IMR-90 (cell line): ENCODE data around the gene AUNIP. TPM values are rescaled to one million over a fixed set of nuclear protein-coding genes. Genes with fewer than 3 reads are reported as not detected.
A peak's percentile ranks its signal among the peaks of the same experiment; 100 is the strongest.

Experiments used
- ATAC-seq: fragments of 200-7000 bp; cut with Tn5 transposase; 2 replicates; pipeline ENCODE4 v1.9.1; 2020; ENCODE audit warnings: low read depth, mild to moderate bottlenecking, moderate library complexity
- BruUV-seq: library from RNA; stranded (reverse); fragments of 400-500 nt; replicated peaks from 2 replicates; lab custom pipeline; 2021; lab: Mats Ljungman, UMichigan
- CTCF ChIA-PET: fragments of 300-600 bp; formaldehyde crosslinking; extraction: SDS; loops from one replicate; lab custom pipeline; 2021; ENCODE audit warnings: antibody characterized with exemption; lab: Yijun Ruan, JAX
- POLR2A ChIA-PET: fragments of 300-600 bp; sonication (Branson Sonifier 250); formaldehyde crosslinking; loops from one replicate; lab custom pipeline; 2022; ENCODE audit warnings: antibody characterized with exemption; ENCODE audit not compliant: unreplicated experiment; lab: Charles Lee
- DNase-seq: peaks from one replicate; pipeline ENCODE4 v3.0.0; 2013
- H2AFZ ChIP-seq: replicated peaks from 2 replicates; pipeline ENCODE3; 2013; ENCODE audit warnings: low read length, mild to moderate bottlenecking; ENCODE audit not compliant: poor library complexity
- H2AK5ac ChIP-seq: 2 replicates; pipeline ENCODE4 v1.6.1; 2013; ENCODE audit warnings: low read depth, low read length, inconsistent platforms
- H2AK9ac ChIP-seq: replicated peaks from 2 replicates; pipeline ENCODE3; 2013; ENCODE audit warnings: mild to moderate bottlenecking, low read depth, low read length, moderate library complexity; ENCODE audit not compliant: poor library complexity
- H2BK120ac ChIP-seq: 2 replicates; pipeline ENCODE4 v1.6.1; 2013; ENCODE audit warnings: low read depth, low read length, inconsistent platforms
- H2BK15ac ChIP-seq: 3 replicates; pipeline ENCODE4 v1.6.1; 2013; ENCODE audit warnings: low read depth, low read length, inconsistent platforms
- H2BK20ac ChIP-seq: 2 replicates; pipeline ENCODE4 v1.6.1; 2013; ENCODE audit warnings: low read depth, mild to moderate bottlenecking, inconsistent platforms, low read length, moderate library complexity
- H2BK5ac ChIP-seq: 2 replicates; pipeline ENCODE4 v1.6.1; 2013; ENCODE audit warnings: mild to moderate bottlenecking, low read depth, low read length, inconsistent platforms; ENCODE audit not compliant: poor library complexity, severe bottlenecking
- H3K14ac ChIP-seq: replicated peaks from 2 replicates; pipeline ENCODE4 v1.6.1; 2013; ENCODE audit warnings: low read depth, low read length, inconsistent platforms
- H3K18ac ChIP-seq: 2 replicates; pipeline ENCODE4 v1.6.1; 2013; ENCODE audit warnings: low read depth, low read length, control low read depth
- H3K23ac ChIP-seq: 2 replicates; pipeline ENCODE4 v1.6.1; 2013; ENCODE audit warnings: low read depth, low read length, inconsistent platforms
- H3K27ac ChIP-seq: 2 replicates; pipeline ENCODE4 v1.5.1; 2013; ENCODE audit warnings: mild to moderate bottlenecking, control low read depth, low read length; ENCODE audit not compliant: insufficient read depth
- H3K27me3 ChIP-seq: 2 replicates; pipeline ENCODE4 v1.6.1; 2013; ENCODE audit warnings: low read length; ENCODE audit not compliant: control insufficient read depth, insufficient read depth
- H3K36me3 ChIP-seq: 2 replicates; pipeline ENCODE4 v1.6.1; 2013; ENCODE audit warnings: low read length, mixed read lengths; ENCODE audit not compliant: control insufficient read depth, insufficient read depth
- H3K4ac ChIP-seq: 2 replicates; pipeline ENCODE4 v1.6.1; 2013; ENCODE audit warnings: low read depth, low read length, inconsistent platforms
- H3K4me1 ChIP-seq: 2 replicates; pipeline ENCODE4 v1.6.1; 2013; ENCODE audit warnings: low read length, mixed read lengths; ENCODE audit not compliant: control insufficient read depth, insufficient read depth
- H3K4me2 ChIP-seq: 2 replicates; pipeline ENCODE4 v1.6.1; 2013; ENCODE audit warnings: low read depth, mild to moderate bottlenecking, control low read depth, low read length, moderate library complexity
- H3K4me3 ChIP-seq: 2 replicates; pipeline ENCODE4 v1.5.1; 2013; ENCODE audit warnings: low read depth, mild to moderate bottlenecking, control low read depth, low read length, moderate library complexity; ENCODE audit not compliant: insufficient read depth
- H3K56ac ChIP-seq: 2 replicates; pipeline ENCODE4 v1.6.1; 2013; ENCODE audit warnings: low read length, inconsistent platforms; ENCODE audit not compliant: insufficient read depth; ENCODE audit errors: extremely low read depth
- H3K79me1 ChIP-seq, 2 experiments: 2 replicates each; pipeline ENCODE4 v1.6.1; 2013; ENCODE audit warnings: low read length in 2 of 2, inconsistent platforms in 1 of 2, low read depth in 1 of 2
- H3K9ac ChIP-seq: 2 replicates; pipeline ENCODE4 v1.6.1; 2013; ENCODE audit warnings: low read depth, low read length, control low read depth
- H3K9me1 ChIP-seq: 2 replicates; pipeline ENCODE4 v1.6.1; 2013; ENCODE audit warnings: low read length, inconsistent platforms; ENCODE audit not compliant: insufficient read depth
- H3K9me3 ChIP-seq: 2 replicates; pipeline ENCODE4 v1.6.1; 2013; ENCODE audit warnings: low read length; ENCODE audit not compliant: control insufficient read depth, insufficient read depth
- H4K20me1 ChIP-seq: 2 replicates; pipeline ENCODE4 v1.6.1; 2013; ENCODE audit warnings: low read length, inconsistent platforms; ENCODE audit not compliant: insufficient read depth
- H4K5ac ChIP-seq: 2 replicates; pipeline ENCODE4 v1.6.1; 2013; ENCODE audit warnings: mild to moderate bottlenecking, low read depth, low read length, control low read depth
- H4K8ac ChIP-seq, 2 experiments: 2 replicates each; pipeline ENCODE4 v1.6.1; 2013; ENCODE audit warnings: low read depth in 2 of 2, low read length in 2 of 2, control low read depth in 1 of 2, inconsistent platforms in 1 of 2
- H4K91ac ChIP-seq: 2 replicates; pipeline ENCODE4 v1.6.1; 2013; ENCODE audit warnings: low read depth, low read length, inconsistent platforms; ENCODE audit not compliant: insufficient read depth
- BHLHE40 ChIP-seq: fragments of 150-350 bp; IDR thresholded peaks from 2 replicates; pipeline ENCODE4 v1.6.1; 2016; ENCODE audit warnings: mild to moderate bottlenecking, low read depth, low read length
- CHD1 ChIP-seq: IDR thresholded peaks from 2 replicates; pipeline ENCODE4 v1.6.1; 2012; ENCODE audit warnings: low read depth, low read length, improper control_type of control experiment
- MAZ ChIP-seq: IDR thresholded peaks from 2 replicates; pipeline ENCODE4 v1.6.1; 2012; ENCODE audit warnings: low read depth, mild to moderate bottlenecking, low read length, improper control_type of control experiment, moderate library complexity, borderline replicate concordance
- WGBS, 2 experiments: methylation state at CpG; one replicate each; pipeline versions ENCODE4 v1.1.5 to v1.1.7; 2013; ENCODE audit warnings: missing lambda C conversion rate in 2 of 2; ENCODE audit not compliant: insufficient read length in 1 of 2; ENCODE audit errors: extremely low coverage in 2 of 2; 5-methylcytosine and 5-hydroxymethylcytosine counted together
- dilution Hi-C: fragments of 300-500 bp; cut with HindIII; formaldehyde crosslinking; loops from one replicate; pipeline ENCODE4 v1.14.3; 2018; ENCODE audit warnings: low sequenced_read_pairs; ENCODE audit not compliant: unreplicated experiment
- in situ Hi-C: fragments of 300-500 bp; cut with MboI; formaldehyde crosslinking; loops from 3 replicates; pipeline ENCODE4 v1.14.3; 2019; ENCODE audit warnings: low sequenced_read_pairs, inconsistent platforms, mixed read lengths
- intact Hi-C: fragments of 100-400 bp; cut with micrococcal nuclease; formaldehyde crosslinking; loops from 2 replicates; pipeline ENCODE4 v1.10.0; 2022
- polyA plus RNA-seq, 3 experiments: library from polyadenylated mRNA; depleted of rRNA; stranded (reverse); fragments of >200 nt; gene quantifications; 2 replicates each; pipeline ENCODE4 v1.2.3, GENCODE V29; 2012; ENCODE audit warnings: low replicate concordance in 1 of 3
- total RNA-seq: library from RNA; depleted of rRNA; stranded (reverse); fragments of >200 nt; gene quantifications from 2 replicates; pipeline ENCODE4 v1.2.3, GENCODE V29; 2012
- TF ChIP-seq, protein P1 (sequence below): fragments of 150-350 bp; IDR thresholded peaks from 2 replicates; pipeline ENCODE4 v1.6.1; 2017; ENCODE audit warnings: mild to moderate bottlenecking, antibody characterized with exemption, low read length, low read depth

Gene AUNIP
- total and polyA plus RNA-seq, 2 of the 4 experiments (the other 2 are of a cell fraction): 2.4 to 5.0 TPM

DNA sequence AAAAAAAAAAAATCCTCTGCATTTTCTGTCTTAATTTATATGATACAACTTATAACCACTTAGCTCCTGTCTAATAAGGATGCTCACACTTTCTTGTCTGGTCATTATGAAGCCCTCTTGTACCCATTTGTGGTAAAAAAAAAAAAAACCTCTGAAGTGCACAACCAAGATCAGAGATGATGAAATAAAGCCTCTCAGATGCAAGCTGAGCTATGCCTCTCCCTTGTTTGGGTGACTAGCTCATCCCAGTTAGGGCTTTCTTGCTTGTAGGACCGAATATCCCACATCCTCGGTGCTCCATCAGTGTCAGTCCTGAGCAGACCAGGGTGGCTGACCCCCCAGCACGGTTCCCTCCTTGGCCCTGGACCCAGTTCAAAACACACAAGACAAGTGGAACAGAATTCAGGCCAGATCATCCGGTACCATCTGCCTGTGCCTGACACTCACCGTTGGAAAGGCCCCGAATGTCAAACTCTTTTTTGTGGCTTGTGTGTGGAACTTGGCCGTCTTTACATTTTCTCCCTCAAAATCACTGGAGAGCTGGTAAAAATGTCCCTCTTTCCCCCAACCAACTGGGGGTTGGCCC, 65.6 kb downstream of the AUNIP start:
- intact Hi-C loops: no loop called here
- peak; percentile 12 for DNase-seq
- WGBS, 2 experiments: no CpG with 5 or more reads among the region's 7 CpGs

More for the DNA sequence above, 65.6 kb downstream of the AUNIP start:
- Histone ChIP-seq H2BK120ac (no peak overlapping the region), H2BK15ac (no peak overlapping the region), H3K9ac (no peak overlapping the region), H4K20me1 (no peaks in the 10 kb centered on the region), H3K4ac (no peak overlapping the region), H4K8ac (no peak overlapping the region), H2BK20ac (no peak overlapping the region), H3K9me1 (no peaks in the 10 kb centered on the region), H3K14ac (no peak overlapping the region), H3K27me3 (no peaks in the 10 kb centered on the region), H3K9me3 (no peaks in the 10 kb centered on the region), H3K4me2 (no peak overlapping the region), H2BK5ac (no peak overlapping the region), H3K18ac (no peak overlapping the region), H3K23ac (no peak overlapping the region), H3K27ac (no peak overlapping the region), H2AK5ac (no peak overlapping the region), H2AK9ac (no peak overlapping the region), H4K91ac (no peak overlapping the region), H3K4me3 (no peak overlapping the region), H2AFZ (peak overlapping the region; percentile 17), H3K36me3 (no peaks in the 10 kb centered on the region; the same call in 1 of the 2 replicates), H3K56ac (no peak overlapping the region), H3K79me1 (no peaks in the 10 kb centered on the region), H4K5ac (no peak overlapping the region), H3K4me1 (peaks cover 3% of the 10 kb centered on the region)
- in situ Hi-C loops: loop anchor here (5.0 kb wide), 1 partner anchor 181 kb away; no protein-coding TSS in a partner anchor
- dilution Hi-C loops: no loop called here
- BruUV-seq: no TSS peak
- TF ChIP-seq, protein P1, sequence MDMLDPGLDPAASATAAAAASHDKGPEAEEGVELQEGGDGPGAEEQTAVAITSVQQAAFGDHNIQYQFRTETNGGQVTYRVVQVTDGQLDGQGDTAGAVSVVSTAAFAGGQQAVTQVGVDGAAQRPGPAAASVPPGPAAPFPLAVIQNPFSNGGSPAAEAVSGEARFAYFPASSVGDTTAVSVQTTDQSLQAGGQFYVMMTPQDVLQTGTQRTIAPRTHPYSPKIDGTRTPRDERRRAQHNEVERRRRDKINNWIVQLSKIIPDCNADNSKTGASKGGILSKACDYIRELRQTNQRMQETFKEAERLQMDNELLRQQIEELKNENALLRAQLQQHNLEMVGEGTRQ: no peak
- TF ChIP-seq MAZ: no peak
- TF ChIP-seq CHD1: no peak
- TF ChIP-seq BHLHE40: no peak
- ChIA-PET CTCF (interaction anchor here (0.6 to 1.6 kb wide), 2 partner anchors 185 to 241 kb away, joined by 3 to 9 read pairs; no protein-coding TSS in a partner anchor), POLR2A (no interaction called here)
- no peak for ATAC-seq
